ENCODE data around the gene ATP6V0A4. TPM values are rescaled to one million over a fixed set of nuclear protein-coding genes. Genes with fewer than 3 reads are reported as not detected.

Gene ATP6V0A4
- total RNA-seq, 1 experiment from 2014 or later, result 1.2 TPM

- Mint-ChIP-seq H3K27me3 (ENCODE audit: insufficient read depth, unreplicated experiment) (no peaks in the 10 kb centered on the region), H3K27ac (ENCODE audit: unreplicated experiment) (no peak overlapping the region), H3K4me1 (ENCODE audit: low read depth, unreplicated experiment) (peaks cover 24% of the 10 kb centered on the region), H3K9me3 (ENCODE audit: unreplicated experiment) (no peaks in the 10 kb centered on the region), H3K4me3 (ENCODE audit: unreplicated experiment) (no peak overlapping the region), H3K36me3 (ENCODE audit: insufficient read depth, unreplicated experiment) (no peaks in the 10 kb centered on the region)
- intact Hi-C loops (cut with micrococcal nuclease; ENCODE audit: unreplicated experiment), result no loop called here
- no peak for TF ChIP-seq CTCF (IDR thresholded peaks at IDR 0.05; ENCODE audit: insufficient read depth in 1 of 2, low read depth in 1 of 2, low read length in 1 of 2, severe bottlenecking in 1 of 2, unreplicated experiment in 1 of 2)
- ChIA-PET POLR2A (interaction anchor here (0.6 kb wide), 1 partner anchor 290 kb away, joined by 23 read pairs; no protein-coding TSS in a partner anchor), CTCF (no interaction called here)
- H3K4me1 ChIP-seq, result peaks cover 20% of the 10 kb centered on the region
- no peaks in the 10 kb centered on the region for H3K9me3 ChIP-seq
- BruUV-seq (replicated peaks), result no TSS peak
- no peak overlapping the region for H3K4me3 ChIP-seq (ENCODE audit: low read depth, low read length)
- no peaks in the 10 kb centered on the region for H3K27me3 ChIP-seq (replicated peaks; ENCODE audit: control insufficient read depth, insufficient read depth, low read length)
- H3K36me3 ChIP-seq (ENCODE audit: control insufficient read depth, insufficient read depth, low read length), result no peaks in the 10 kb centered on the region
- DNase-seq, result no peak
These were observed 41.3 kb downstream of the ATP6V0A4 start for GRCh38 chr7:138756591-138757242.

- peaks cover 30% of the 10 kb centered on the region for H3K4me1 Mint-ChIP-seq (ENCODE audit: low read depth, unreplicated experiment)
- no peak overlapping the region for H3K27ac Mint-ChIP-seq (ENCODE audit: unreplicated experiment)
- CTCF ChIA-PET, result interaction anchor here (0.6 kb wide), 2 partner anchors 13 to 188 kb away, joined by 3 to 4 read pairs; no protein-coding TSS in a partner anchor
These were observed 42.0 kb downstream of the ATP6V0A4 start for GRCh38 chr7:138755842-138756590.

More at GRCh38 chr7:138755842-138756590, 42.0 kb downstream of the ATP6V0A4 start:
- Mint-ChIP-seq H3K36me3 (ENCODE audit: insufficient read depth, unreplicated experiment) (no peaks in the 10 kb centered on the region), H3K27me3 (ENCODE audit: insufficient read depth, unreplicated experiment) (no peaks in the 10 kb centered on the region), H3K9me3 (ENCODE audit: unreplicated experiment) (no peaks in the 10 kb centered on the region), H3K4me3 (ENCODE audit: unreplicated experiment) (no peak overlapping the region)
- H3K9me3 ChIP-seq, result no peaks in the 10 kb centered on the region
- no peaks in the 10 kb centered on the region for H3K27me3 ChIP-seq (replicated peaks; ENCODE audit: control insufficient read depth, insufficient read depth, low read length)
- no peak for DNase-seq
- no TSS peak for BruUV-seq (replicated peaks)
- H3K4me3 ChIP-seq (ENCODE audit: low read depth, low read length), result no peak overlapping the region
- POLR2A ChIA-PET, result interaction anchor here (0.6 kb wide), 1 partner anchor 289 kb away, joined by 23 read pairs; no protein-coding TSS in a partner anchor
- intact Hi-C loops (cut with micrococcal nuclease; ENCODE audit: unreplicated experiment), result loop anchor here (2.0 kb wide), 1 partner anchor 21 kb away; no protein-coding TSS in a partner anchor
- H3K36me3 ChIP-seq (ENCODE audit: control insufficient read depth, insufficient read depth, low read length), result no peaks in the 10 kb centered on the region
- TF ChIP-seq CTCF (IDR thresholded peaks at IDR 0.05; ENCODE audit: insufficient read depth in 1 of 2, low read depth in 1 of 2, low read length in 1 of 2, severe bottlenecking in 1 of 2, unreplicated experiment in 1 of 2), result no peak
- H3K4me1 ChIP-seq, result peaks cover 22% of the 10 kb centered on the region

Measured in Caco-2 (cell line).